Neural progenitor cell (in vitro differentiated cells): ENCODE data around the gene DRG1.

Experiments used
- CTCF ChIP-seq: fragments of 200-600 bp; sonication (generic); IDR thresholded peaks from 2 replicates; pipeline ENCODE4 v1.5.1; 2017; ENCODE audit warnings: antibody characterized with exemption, mild to moderate bottlenecking
- EZH2phosphoT487 ChIP-seq: fragments of 200-600 bp; sonication (generic); IDR thresholded peaks from 2 replicates; pipeline ENCODE4 v1.6.1; 2017; ENCODE audit warnings: antibody characterized with exemption

GRCh38 chr22:31448382-31448781 lies 49.0 kb downstream of the DRG1 start:
- TF ChIP-seq CTCF (no peak), EZH2phosphoT487 (no peak)
